H9 (cell line): ENCODE measurements around the gene FGF6. TPM values are rescaled to one million over a fixed set of nuclear protein-coding genes. Genes with fewer than 3 reads are reported as not detected.

Source experiments
- DNase-seq: peaks from one replicate; pipeline ENCODE4 v3.0.0-alpha.2; 2017
- H2AFZ ChIP-seq: one replicate; pipeline ENCODE4 v1.6.1; 2013; ENCODE audit warnings: mild to moderate bottlenecking, low read length, control low read depth, moderate library complexity
- H2AK5ac ChIP-seq: 2 replicates; pipeline ENCODE4 v1.6.1; 2013; ENCODE audit warnings: low read length, control low read depth, mixed read lengths; ENCODE audit not compliant: insufficient read length
- H2BK120ac ChIP-seq: one replicate; pipeline ENCODE4 v1.6.1; 2013; ENCODE audit warnings: low read depth, mild to moderate bottlenecking, low read length, control low read depth, inconsistent platforms; ENCODE audit not compliant: poor library complexity, severe bottlenecking
- H2BK12ac ChIP-seq: 2 replicates; pipeline ENCODE4 v1.6.1; 2013; ENCODE audit warnings: low read length, control low read depth, mixed read lengths, low read depth; ENCODE audit not compliant: insufficient read length
- H2BK15ac ChIP-seq: 2 replicates; pipeline ENCODE4 v1.6.1; 2013; ENCODE audit warnings: low read depth, low read length, control low read depth
- H2BK20ac ChIP-seq: one replicate; pipeline ENCODE4 v1.6.1; 2013; ENCODE audit warnings: low read depth, mild to moderate bottlenecking, low read length, control low read depth, inconsistent platforms; ENCODE audit not compliant: poor library complexity, severe bottlenecking
- H2BK5ac ChIP-seq: 2 replicates; pipeline ENCODE4 v1.6.1; 2013; ENCODE audit warnings: low read length, control low read depth, mixed read lengths; ENCODE audit not compliant: insufficient read length
- H3K14ac ChIP-seq: 2 replicates; pipeline ENCODE4 v1.6.1; 2013; ENCODE audit warnings: low read length, control low read depth; ENCODE audit not compliant: insufficient read depth
- H3K18ac ChIP-seq: 2 replicates; pipeline ENCODE4 v1.6.1; 2013; ENCODE audit warnings: low read depth, mild to moderate bottlenecking, mixed read lengths, low read length, control low read depth; ENCODE audit not compliant: insufficient read length
- H3K23ac ChIP-seq: 2 replicates; pipeline ENCODE4 v1.6.1; 2013; ENCODE audit warnings: low read length, control low read depth, mixed read lengths, low read depth; ENCODE audit not compliant: insufficient read length
- H3K23me2 ChIP-seq: 2 replicates; pipeline ENCODE4 v1.6.1; 2013; ENCODE audit warnings: low read depth, mild to moderate bottlenecking, mixed read lengths, low read length, control low read depth; ENCODE audit not compliant: insufficient read length, poor library complexity, severe bottlenecking
- H3K27ac ChIP-seq: 2 replicates; pipeline ENCODE4 v1.5.1; 2013; ENCODE audit warnings: low read length, control low read depth, mixed read lengths, low read depth; ENCODE audit not compliant: insufficient read length
- H3K27me3 ChIP-seq: 2 replicates; pipeline ENCODE4 v1.6.1; 2013; ENCODE audit warnings: low read length, control low read depth, inconsistent platforms; ENCODE audit not compliant: insufficient read depth
- H3K4ac ChIP-seq: 2 replicates; pipeline ENCODE4 v1.6.1; 2013; ENCODE audit warnings: low read depth, mild to moderate bottlenecking, control low read depth, inconsistent platforms, low read length, moderate library complexity
- H3K4me1 ChIP-seq: 2 replicates; pipeline ENCODE4 v1.6.1; 2013; ENCODE audit warnings: low read length, control low read depth, inconsistent platforms; ENCODE audit not compliant: insufficient read depth
- H3K4me2 ChIP-seq: 2 replicates; pipeline ENCODE4 v1.6.1; 2013; ENCODE audit warnings: low read length, control low read depth, mixed read lengths; ENCODE audit not compliant: insufficient read length, insufficient read depth
- H3K56ac ChIP-seq: 2 replicates; pipeline ENCODE4 v1.6.1; 2013; ENCODE audit warnings: low read depth, mild to moderate bottlenecking, mixed read lengths, low read length, control low read depth; ENCODE audit not compliant: insufficient read length
- H3K79me1 ChIP-seq: 2 replicates; pipeline ENCODE4 v1.6.1; 2013; ENCODE audit warnings: low read depth, mild to moderate bottlenecking, moderate library complexity, low read length, control low read depth, inconsistent platforms; ENCODE audit not compliant: insufficient read depth, poor library complexity, severe bottlenecking
- H3K79me2 ChIP-seq: 2 replicates; pipeline ENCODE4 v1.6.1; 2013; ENCODE audit warnings: low read length, control low read depth, inconsistent platforms; ENCODE audit not compliant: insufficient read depth
- H3K9ac ChIP-seq: 2 replicates; pipeline ENCODE4 v1.6.1; 2013; ENCODE audit warnings: low read length, control low read depth, mixed read lengths; ENCODE audit not compliant: insufficient read length; ENCODE audit errors: extremely low read depth
- H3K9me3 ChIP-seq: one replicate; pipeline ENCODE4 v1.6.1; 2013; ENCODE audit warnings: low read depth, low read length, inconsistent platforms; ENCODE audit not compliant: control insufficient read depth
- H3T11ph ChIP-seq: one replicate; pipeline ENCODE4 v1.6.1; 2013; ENCODE audit warnings: mild to moderate bottlenecking, low read length, control low read depth, inconsistent platforms
- H4K20me1 ChIP-seq: one replicate; pipeline ENCODE4 v1.6.1; 2013; ENCODE audit not compliant: control insufficient read depth, insufficient read length, insufficient read depth
- H4K5ac ChIP-seq: 2 replicates; pipeline ENCODE4 v1.6.1; 2013; ENCODE audit warnings: low read depth, mild to moderate bottlenecking, mixed read lengths, low read length, control low read depth; ENCODE audit not compliant: insufficient read length
- H4K8ac ChIP-seq: replicated peaks from 2 replicates; pipeline ENCODE4 v1.6.1; 2013; ENCODE audit warnings: low read length, control low read depth, mixed read lengths, low read depth; ENCODE audit not compliant: insufficient read length
- H4K91ac ChIP-seq: 2 replicates; pipeline ENCODE4 v1.6.1; 2013; ENCODE audit warnings: low read depth, mild to moderate bottlenecking, moderate library complexity, mixed read lengths, low read length, control low read depth; ENCODE audit not compliant: insufficient read length
- H3K27ac Mint-ChIP-seq, 3 experiments: 2 replicates in 2 of 3; 3 replicates in 1 of 3; pipeline ENCODE4 v1.8.0; 2020 to 2021; ENCODE audit warnings: mixed read lengths in 3 of 3, mild to moderate bottlenecking in 1 of 3, moderate library complexity in 1 of 3
- H3K27me3 Mint-ChIP-seq: 2 replicates; pipeline ENCODE4 v1.8.0; 2021; ENCODE audit warnings: low read depth, mild to moderate bottlenecking, moderate library complexity, mixed read lengths
- H3K36me3 Mint-ChIP-seq, 3 experiments: 2 replicates in 2 of 3; 3 replicates in 1 of 3; pipeline ENCODE4 v1.8.0; 2020 to 2021; ENCODE audit warnings: low read depth in 3 of 3, mixed read lengths in 3 of 3; ENCODE audit not compliant: insufficient read depth in 1 of 3
- H3K4me1 Mint-ChIP-seq, 2 experiments: 2 replicates each; pipeline ENCODE4 v1.8.0; 2020; ENCODE audit warnings: mixed read lengths in 2 of 2
- H3K4me3 Mint-ChIP-seq, 2 experiments: 2 replicates in 1 of 2; 3 replicates in 1 of 2; pipeline ENCODE4 v1.8.0; 2020 to 2021; ENCODE audit warnings: mild to moderate bottlenecking in 2 of 2, mixed read lengths in 2 of 2, moderate library complexity in 1 of 2
- H3K9me3 Mint-ChIP-seq, 2 experiments: 2 replicates in 1 of 2; 3 replicates in 1 of 2; pipeline ENCODE4 v1.8.0; 2020; ENCODE audit warnings: mild to moderate bottlenecking in 2 of 2, mixed read lengths in 2 of 2, moderate library complexity in 1 of 2
- CTCF ChIP-seq: fragments of 200-600 bp; sonication (generic); conservative IDR thresholded peaks from 3 replicates; pipeline ENCODE4 v1.8.0; 2021; ENCODE audit warnings: antibody characterized with exemption, mild to moderate bottlenecking
- WGBS: extraction: QIAGEN DNeasy Blood & Tissue Kit; methylation state at CpG from one replicate; pipeline ENCODE4 v1.1.7; 2013; ENCODE audit warnings: missing lambda C conversion rate, low lambda C conversion rate, mixed read lengths; ENCODE audit not compliant: insufficient read length; ENCODE audit errors: extremely low coverage; 5-methylcytosine and 5-hydroxymethylcytosine counted together
- total RNA-seq: library from RNA; stranded (reverse); gene quantifications from 2 replicates; pipeline ENCODE4 v1.2.1, GENCODE V29; 2021

FGF6 gene
- total RNA-seq, 1 experiment from 2014 or later = not detected

GRCh38 chr12:4443616-4444015 is 2.0 kb downstream of the FGF6 start:
- peaks cover 7% of the 10 kb centered on the region for H3K27me3 Mint-ChIP-seq
- H3K27ac Mint-ChIP-seq = peak overlapping the region in 1 of 3 experiments; percentile 91; a peak in 2 of 7 replicates
- Histone ChIP-seq H3K4me1 (peaks cover 23% of the 10 kb centered on the region; the same call in 1 of the 2 replicates), H3K23ac (no peak overlapping the region), H3K56ac (no peak overlapping the region), H3K4ac (no peak overlapping the region), H3K9me3 (no peaks in the 10 kb centered on the region), H4K5ac (no peak overlapping the region), H2BK5ac (no peak overlapping the region), H2BK15ac (no peak overlapping the region), H2BK120ac (no peak overlapping the region), H3T11ph (no peak overlapping the region), H2BK20ac (no peak overlapping the region), H4K8ac (no peak overlapping the region), H3K14ac (no peak overlapping the region), H3K79me1 (no peaks in the 10 kb centered on the region), H4K20me1 (no peaks in the 10 kb centered on the region), H4K91ac (no peak overlapping the region), H3K18ac (no peak overlapping the region), H3K27me3 (no peaks in the 10 kb centered on the region; the same call in 1 of the 2 replicates), H3K9ac (no peak overlapping the region), H3K23me2 (peaks cover 6% of the 10 kb centered on the region), H2BK12ac (no peak overlapping the region), H3K4me2 (no peak overlapping the region), H2AK5ac (no peak overlapping the region), H2AFZ (no peak overlapping the region), H3K27ac (no peak overlapping the region), H3K79me2 (no peaks in the 10 kb centered on the region)
- H3K4me1 Mint-ChIP-seq = peaks cover 64 to 77% of the 10 kb centered on the region in 2 experiments
- no peak overlapping the region for H3K4me3 Mint-ChIP-seq
- peak; percentile 29 for DNase-seq
- WGBS = no CpG with 5 or more reads among the region's 17 CpGs
- peaks cover 0 to 2% of the 10 kb centered on the region in 2 experiments; a peak in 1 of 5 replicates for H3K9me3 Mint-ChIP-seq
- H3K36me3 Mint-ChIP-seq = peaks cover 0 to 4% (median 0%) of the 10 kb centered on the region in 3 experiments; a peak in 2 of 7 replicates
- TF ChIP-seq CTCF = no peak
